ENCODE data around the gene TTPAL.
A peak's percentile ranks its signal among the peaks of the same experiment; 100 is the strongest.

The TTPAL gene

GRCh38 chr20:44528309-44528708, 52.6 kb downstream of the TTPAL start:
- no peak for DNase-seq (ENCODE audit: extremely low read depth, low read depth)
- no peak for TF ChIP-seq CTCF (IDR thresholded peaks at IDR 0.05; ENCODE audit: low read depth, low read length)

GRCh38 chr20:44532259-44532980, 56.7 kb downstream of the TTPAL start:
- no peak for DNase-seq (ENCODE audit: extremely low read depth, low read depth)
- TF ChIP-seq CTCF (IDR thresholded peaks at IDR 0.05; ENCODE audit: low read depth, low read length): no peak

GRCh38 chr20:44532981-44533331, 57.3 kb downstream of the TTPAL start:
- DNase-seq (ENCODE audit: extremely low read depth, low read depth): no peak
- no peak for TF ChIP-seq CTCF (IDR thresholded peaks at IDR 0.05; ENCODE audit: low read depth, low read length)

- no peak for TF ChIP-seq CTCF (IDR thresholded peaks at IDR 0.05; ENCODE audit: low read depth, low read length)
- DNase-seq (ENCODE audit: extremely low read depth, low read depth): no peak
Observed at GRCh38 chr20:44533928-44534327, 58.3 kb downstream of the TTPAL start.

GRCh38 chr20:44536175-44536574, 60.5 kb downstream of the TTPAL start:
- DNase-seq (ENCODE audit: extremely low read depth, low read depth): no peak
- TF ChIP-seq CTCF (IDR thresholded peaks at IDR 0.05; ENCODE audit: low read depth, low read length): no peak

GRCh38 chr20:44537993-44538392, 62.3 kb downstream of the TTPAL start:
- DNase-seq (ENCODE audit: extremely low read depth, low read depth): no peak
- peak; percentile 33 for TF ChIP-seq CTCF (IDR thresholded peaks at IDR 0.05; ENCODE audit: low read depth, low read length)

GRCh38 chr20:44540834-44541233, 65.2 kb downstream of the TTPAL start:
- no peak for TF ChIP-seq CTCF (IDR thresholded peaks at IDR 0.05; ENCODE audit: low read depth, low read length)
- DNase-seq (ENCODE audit: extremely low read depth, low read depth): no peak

Data from AG09319 (cell line).